ENCODE data around the gene LPGAT1.
"Not testable (repeated sequence)": the region's sequence is repeated elsewhere in the genome, so short reads cannot be mapped to it uniquely, and the experiment has no call there.

Gene LPGAT1

GRCh38 chr1:211729238-211729637, 101.3 kb downstream of the LPGAT1 start:
- Histone ChIP-seq H3K27me3 (replicated peaks) (no peaks in the 10 kb centered on the region), H3K27ac (no peak overlapping the region), H3K4me3 (ENCODE audit: low read depth, low read length) (no peak overlapping the region), H3K36me3 (replicated peaks) (no peaks in the 10 kb centered on the region)
- in situ Hi-C loops (cut with HindIII; ENCODE audit: low pct_ligation_motif_present, low sequenced_read_pairs) = no loop called here
- no peak for TF ChIP-seq CTCF (IDR thresholded peaks at IDR 0.05; ENCODE audit: low read depth, low read length, missing control alignments)
- DNase-seq = no peak

GRCh38 chr1:211726467-211726995, 104.0 kb downstream of the LPGAT1 start:
- no peak overlapping the region for H3K4me3 ChIP-seq (ENCODE audit: low read depth, low read length)
- H3K27me3 ChIP-seq (replicated peaks) = no peaks in the 10 kb centered on the region
- no peak for TF ChIP-seq CTCF (IDR thresholded peaks at IDR 0.05; ENCODE audit: low read depth, low read length, missing control alignments)
- H3K36me3 ChIP-seq (replicated peaks) = no peaks in the 10 kb centered on the region
- H3K27ac ChIP-seq = no peak overlapping the region
- in situ Hi-C loops (cut with HindIII; ENCODE audit: low pct_ligation_motif_present, low sequenced_read_pairs) = no loop called here
- DNase-seq = no peak

GRCh38 chr1:211724687-211725196, 105.8 kb downstream of the LPGAT1 start:
- no peak for DNase-seq

GRCh38 chr1:211723273-211723672, 107.3 kb downstream of the LPGAT1 start:
- Histone ChIP-seq H3K36me3 (replicated peaks) (no peaks in the 10 kb centered on the region), H3K27ac (no peak overlapping the region), H3K27me3 (replicated peaks) (no peaks in the 10 kb centered on the region), H3K4me3 (ENCODE audit: low read depth, low read length) (no peak overlapping the region)
- no peak for DNase-seq
- TF ChIP-seq CTCF (IDR thresholded peaks at IDR 0.05; ENCODE audit: low read depth, low read length, missing control alignments) = no peak
- in situ Hi-C loops (cut with HindIII; ENCODE audit: low pct_ligation_motif_present, low sequenced_read_pairs) = no loop called here

More at GRCh38 chr1:211724687-211725196, 105.8 kb downstream of the LPGAT1 start:
- H3K27ac ChIP-seq = no peak overlapping the region
- H3K27me3 ChIP-seq (replicated peaks) = no peaks in the 10 kb centered on the region
- no peak for TF ChIP-seq CTCF (IDR thresholded peaks at IDR 0.05; ENCODE audit: low read depth, low read length, missing control alignments)
- in situ Hi-C loops (cut with HindIII; ENCODE audit: low pct_ligation_motif_present, low sequenced_read_pairs) = no loop called here
- no peaks in the 10 kb centered on the region for H3K36me3 ChIP-seq (replicated peaks)
- no peak overlapping the region for H3K4me3 ChIP-seq (ENCODE audit: low read depth, low read length)

GRCh38 chr1:211722277-211723175, 108.0 kb downstream of the LPGAT1 start:
- DNase-seq = no peak
- TF ChIP-seq CTCF (IDR thresholded peaks at IDR 0.05; ENCODE audit: low read depth, low read length, missing control alignments) = no peak
- H3K4me3 ChIP-seq (ENCODE audit: low read depth, low read length) = no peak overlapping the region
- in situ Hi-C loops (cut with HindIII; ENCODE audit: low pct_ligation_motif_present, low sequenced_read_pairs) = no loop called here
- no peak overlapping the region for H3K27ac ChIP-seq
- H3K36me3 ChIP-seq (replicated peaks) = no peaks in the 10 kb centered on the region
- H3K27me3 ChIP-seq (replicated peaks) = no peaks in the 10 kb centered on the region

- H3K4me3 ChIP-seq (ENCODE audit: low read depth, low read length); H3K27me3 ChIP-seq (replicated peaks); H3K36me3 ChIP-seq (replicated peaks); H3K27ac ChIP-seq; in situ Hi-C loops (cut with HindIII; ENCODE audit: low pct_ligation_motif_present, low sequenced_read_pairs); DNase-seq: not testable (repeated sequence)
Measured at GRCh38 chr1:211716555-211716954, 114.0 kb downstream of the LPGAT1 start.
